MM.1S (cell line): ENCODE results near the gene CAPN15.

ENCODE experiments used
- DNase-seq: peaks from one replicate; pipeline ENCODE4 v3.0.0-alpha.2; 2015
- H2AFZ ChIP-seq: fragments of 300-600 bp; sonication (generic); 2 replicates; pipeline ENCODE4 v1.6.0; 2016; ENCODE audit warnings: antibody characterized with exemption, low read length
- H3F3A ChIP-seq: fragments of 300-600 bp; sonication (generic); 2 replicates; pipeline ENCODE4 v1.6.1; 2016; ENCODE audit warnings: mild to moderate bottlenecking, antibody characterized with exemption, low read length, moderate library complexity, mixed read lengths; ENCODE audit not compliant: insufficient read depth
- H3K27ac ChIP-seq: fragments of 300-600 bp; sonication (generic); 2 replicates; pipeline ENCODE4 v1.5.1; 2016; ENCODE audit warnings: mild to moderate bottlenecking, low read length
- H3K27me3 ChIP-seq: fragments of 300-600 bp; sonication (generic); replicated peaks from 2 replicates; pipeline ENCODE4 v1.6.0; 2016; ENCODE audit warnings: low read length; ENCODE audit not compliant: insufficient read depth
- H3K36me3 ChIP-seq: fragments of 300-600 bp; sonication (generic); replicated peaks from 2 replicates; pipeline ENCODE4 v1.6.1; 2016; ENCODE audit warnings: mild to moderate bottlenecking, low read length, mixed read lengths; ENCODE audit not compliant: insufficient read depth
- H3K4me1 ChIP-seq: fragments of 300-600 bp; sonication (generic); 2 replicates; pipeline ENCODE4 v1.6.1; 2016; ENCODE audit warnings: low read length, mixed read lengths
- H3K4me2 ChIP-seq: fragments of 300-600 bp; sonication (generic); 2 replicates; pipeline ENCODE4 v1.6.0; 2016; ENCODE audit warnings: low read depth, low read length
- H3K4me3 ChIP-seq: fragments of 300-600 bp; sonication (generic); 2 replicates; pipeline ENCODE4 v1.5.1; 2016; ENCODE audit warnings: low read length, mixed read lengths
- H3K79me2 ChIP-seq: fragments of 300-600 bp; sonication (generic); 2 replicates; pipeline ENCODE4 v1.6.1; 2016; ENCODE audit warnings: mixed run types, low read length, mixed read lengths
- H3K9ac ChIP-seq: fragments of 300-600 bp; sonication (generic); 2 replicates; pipeline ENCODE4 v1.6.1; 2016; ENCODE audit warnings: low read length, mixed read lengths
- H3K9me2 ChIP-seq: fragments of 300-600 bp; sonication (generic); replicated peaks from 2 replicates; pipeline ENCODE4 v1.6.1; 2016; ENCODE audit warnings: mild to moderate bottlenecking, low read length, mixed read lengths; ENCODE audit not compliant: insufficient read depth
- H3K9me3 ChIP-seq: fragments of 300-600 bp; sonication (generic); replicated peaks from 2 replicates; pipeline ENCODE4 v1.6.1; 2016; ENCODE audit warnings: mild to moderate bottlenecking, low read length, mixed read lengths; ENCODE audit not compliant: insufficient read depth
- H4K20me1 ChIP-seq: fragments of 300-600 bp; sonication (generic); 2 replicates; pipeline ENCODE4 v1.6.1; 2016; ENCODE audit warnings: mild to moderate bottlenecking, low read length, moderate library complexity, mixed read lengths; ENCODE audit not compliant: insufficient read depth
- EZH2 ChIP-seq: fragments of 300-600 bp; sonication (generic); optimal IDR thresholded peaks from 2 replicates; pipeline ENCODE3; 2017; ENCODE audit warnings: low read depth, mild to moderate bottlenecking, antibody characterized with exemption, low read length, mixed read lengths
- EZH2phosphoT487 ChIP-seq: fragments of 300-600 bp; sonication (generic); IDR thresholded peaks from 2 replicates; pipeline ENCODE4 v1.6.1; 2018; ENCODE audit warnings: antibody characterized with exemption, low read length
- TF ChIP-seq, protein P1 (sequence below): fragments of 300-600 bp; sonication (generic); IDR thresholded peaks from 2 replicates; pipeline ENCODE4 v1.5.1; 2016; ENCODE audit warnings: antibody characterized with exemption, low read length, mixed read lengths

CAPN15 gene

GRCh38 chr16:549544-550263 is 22.2 kb downstream of the CAPN15 start:
- peaks cover 10% of the 10 kb centered on the region; the same call in 1 of the 2 replicates for H3K79me2 ChIP-seq
- H3K4me2 ChIP-seq, result no peak overlapping the region
- no peaks in the 10 kb centered on the region for H3K9me2 ChIP-seq
- no peak overlapping the region for H3K4me3 ChIP-seq
- H3K27ac ChIP-seq, result no peak overlapping the region
- no peak for DNase-seq
- H3K9ac ChIP-seq, result no peak overlapping the region
- no peaks in the 10 kb centered on the region for H4K20me1 ChIP-seq
- no peaks in the 10 kb centered on the region for H3K27me3 ChIP-seq
- no peak for TF ChIP-seq EZH2phosphoT487
- TF ChIP-seq, protein P1, sequence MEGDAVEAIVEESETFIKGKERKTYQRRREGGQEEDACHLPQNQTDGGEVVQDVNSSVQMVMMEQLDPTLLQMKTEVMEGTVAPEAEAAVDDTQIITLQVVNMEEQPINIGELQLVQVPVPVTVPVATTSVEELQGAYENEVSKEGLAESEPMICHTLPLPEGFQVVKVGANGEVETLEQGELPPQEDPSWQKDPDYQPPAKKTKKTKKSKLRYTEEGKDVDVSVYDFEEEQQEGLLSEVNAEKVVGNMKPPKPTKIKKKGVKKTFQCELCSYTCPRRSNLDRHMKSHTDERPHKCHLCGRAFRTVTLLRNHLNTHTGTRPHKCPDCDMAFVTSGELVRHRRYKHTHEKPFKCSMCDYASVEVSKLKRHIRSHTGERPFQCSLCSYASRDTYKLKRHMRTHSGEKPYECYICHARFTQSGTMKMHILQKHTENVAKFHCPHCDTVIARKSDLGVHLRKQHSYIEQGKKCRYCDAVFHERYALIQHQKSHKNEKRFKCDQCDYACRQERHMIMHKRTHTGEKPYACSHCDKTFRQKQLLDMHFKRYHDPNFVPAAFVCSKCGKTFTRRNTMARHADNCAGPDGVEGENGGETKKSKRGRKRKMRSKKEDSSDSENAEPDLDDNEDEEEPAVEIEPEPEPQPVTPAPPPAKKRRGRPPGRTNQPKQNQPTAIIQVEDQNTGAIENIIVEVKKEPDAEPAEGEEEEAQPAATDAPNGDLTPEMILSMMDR, result no peak
- no peak for TF ChIP-seq EZH2
- no peaks in the 10 kb centered on the region for H3K4me1 ChIP-seq
- H2AFZ ChIP-seq, result no peak overlapping the region
- H3K9me3 ChIP-seq, result no peaks in the 10 kb centered on the region
- H3K36me3 ChIP-seq, result no peaks in the 10 kb centered on the region
- H3F3A ChIP-seq, result no peaks in the 10 kb centered on the region

- Histone ChIP-seq H2AFZ (no peak overlapping the region), H4K20me1 (no peaks in the 10 kb centered on the region), H3K27me3 (peaks cover 2% of the 10 kb centered on the region), H3K79me2 (peaks cover 2% of the 10 kb centered on the region; the same call in 1 of the 2 replicates), H3K4me2 (no peak overlapping the region), H3K9ac (no peak overlapping the region), H3K36me3 (no peaks in the 10 kb centered on the region), H3K27ac (no peak overlapping the region), H3K4me3 (no peak overlapping the region), H3F3A (no peaks in the 10 kb centered on the region), H3K9me2 (no peaks in the 10 kb centered on the region), H3K9me3 (no peaks in the 10 kb centered on the region), H3K4me1 (no peaks in the 10 kb centered on the region)
- DNase-seq, result no peak
- TF ChIP-seq, protein P1, result no peak
- TF ChIP-seq EZH2 (no peak), EZH2phosphoT487 (no peak)
These were observed 23.7 kb downstream of the CAPN15 start for GRCh38 chr16:551210-551609.

GRCh38 chr16:552171-552570 is 24.7 kb downstream of the CAPN15 start:
- Histone ChIP-seq H3K36me3 (no peaks in the 10 kb centered on the region), H3F3A (no peaks in the 10 kb centered on the region), H3K9me2 (no peaks in the 10 kb centered on the region), H3K4me1 (no peaks in the 10 kb centered on the region), H3K9me3 (no peaks in the 10 kb centered on the region), H3K27ac (no peak overlapping the region), H3K27me3 (peaks cover 12% of the 10 kb centered on the region), H3K79me2 (no peaks in the 10 kb centered on the region), H4K20me1 (no peaks in the 10 kb centered on the region), H2AFZ (no peak overlapping the region), H3K4me2 (no peak overlapping the region), H3K9ac (no peak overlapping the region), H3K4me3 (no peak overlapping the region)
- no peak for TF ChIP-seq EZH2
- no peak for TF ChIP-seq EZH2phosphoT487
- TF ChIP-seq, protein P1, result no peak
- no peak for DNase-seq
